ENCODE results near the gene LRRC23.

DNA sequence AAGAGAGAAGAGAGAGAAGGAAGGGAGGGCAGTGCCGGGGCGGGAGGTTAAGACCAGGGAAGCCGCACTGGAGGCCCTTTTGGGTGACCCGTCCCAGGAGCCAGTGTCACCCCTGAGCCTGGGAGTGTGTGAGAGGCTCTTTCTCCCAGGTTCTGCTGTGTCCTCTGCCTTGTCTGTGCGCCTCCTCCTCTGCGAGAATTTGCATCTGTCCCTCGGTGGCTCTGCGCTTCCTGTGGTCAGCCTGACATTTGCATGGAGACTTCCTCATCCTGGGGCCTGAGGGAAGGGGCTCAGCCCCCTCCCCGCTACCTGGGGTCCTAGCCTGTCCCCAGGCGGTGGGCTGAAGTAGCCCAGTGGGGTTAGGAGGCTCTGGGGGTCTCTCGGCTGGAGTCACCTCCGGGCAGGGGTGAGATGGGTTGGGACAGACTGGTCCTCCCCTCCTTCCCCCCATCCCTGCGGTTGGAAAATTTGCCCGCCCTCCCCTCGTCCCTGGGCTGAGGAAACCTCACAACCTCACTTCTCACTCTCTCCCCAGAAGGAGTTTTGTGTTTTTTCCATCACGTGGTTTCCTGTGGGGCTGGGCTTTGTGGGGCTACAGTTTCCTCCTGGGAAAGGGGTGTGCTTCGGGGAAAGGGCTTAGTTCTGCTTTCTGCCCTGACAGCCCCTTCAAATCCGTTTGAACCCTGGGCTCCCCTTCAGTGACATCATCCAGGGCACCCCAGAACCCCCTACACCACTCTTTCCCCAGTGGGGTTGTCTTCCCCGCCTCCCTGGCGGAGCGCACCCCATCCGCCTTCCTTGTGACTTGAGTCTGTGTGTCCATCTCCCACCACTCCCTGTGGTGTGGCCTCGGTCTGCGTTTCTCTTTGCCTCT, 49.1 kb downstream of the LRRC23 start:
- TF ChIP-seq, protein P1, sequence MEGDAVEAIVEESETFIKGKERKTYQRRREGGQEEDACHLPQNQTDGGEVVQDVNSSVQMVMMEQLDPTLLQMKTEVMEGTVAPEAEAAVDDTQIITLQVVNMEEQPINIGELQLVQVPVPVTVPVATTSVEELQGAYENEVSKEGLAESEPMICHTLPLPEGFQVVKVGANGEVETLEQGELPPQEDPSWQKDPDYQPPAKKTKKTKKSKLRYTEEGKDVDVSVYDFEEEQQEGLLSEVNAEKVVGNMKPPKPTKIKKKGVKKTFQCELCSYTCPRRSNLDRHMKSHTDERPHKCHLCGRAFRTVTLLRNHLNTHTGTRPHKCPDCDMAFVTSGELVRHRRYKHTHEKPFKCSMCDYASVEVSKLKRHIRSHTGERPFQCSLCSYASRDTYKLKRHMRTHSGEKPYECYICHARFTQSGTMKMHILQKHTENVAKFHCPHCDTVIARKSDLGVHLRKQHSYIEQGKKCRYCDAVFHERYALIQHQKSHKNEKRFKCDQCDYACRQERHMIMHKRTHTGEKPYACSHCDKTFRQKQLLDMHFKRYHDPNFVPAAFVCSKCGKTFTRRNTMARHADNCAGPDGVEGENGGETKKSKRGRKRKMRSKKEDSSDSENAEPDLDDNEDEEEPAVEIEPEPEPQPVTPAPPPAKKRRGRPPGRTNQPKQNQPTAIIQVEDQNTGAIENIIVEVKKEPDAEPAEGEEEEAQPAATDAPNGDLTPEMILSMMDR (IDR thresholded peaks at IDR 0.05) = no peak
- peak; percentile 28 to 33 for TF ChIP-seq POLR2A (IDR thresholded peaks at IDR 0.05)

Measured in adrenal gland (tissue), 5 donors.